K562 (cell line): ENCODE results near the gene TANGO6. TPM values are rescaled to one million over a fixed set of nuclear protein-coding genes. Genes with fewer than 3 reads are reported as not detected.

Source experiments
- ATAC-seq: fragments of 200-7000 bp; cut with Tn5 transposase; 3 replicates; pipeline ENCODE4 v1.9.1; 2020; ENCODE audit warnings: moderate library complexity
- BruUV-seq: library from RNA; stranded (reverse); fragments of 400-500 nt; replicated peaks from 2 replicates; lab custom pipeline; 2021; lab: Mats Ljungman, UMichigan
- CTCF ChIA-PET: fragments of 300-600 bp; formaldehyde crosslinking; extraction: SDS; loops from one replicate; lab custom pipeline; 2021; ENCODE audit warnings: low intra/inter-chr PET ratio; lab: Yijun Ruan, JAX
- POLR2A ChIA-PET: fragments of 300-600, 350-650 bp; sonication (Branson Sonifier 250); formaldehyde crosslinking; extraction: SDS; loops from one replicate; lab custom pipeline; 2021; ENCODE audit warnings: antibody characterized with exemption, inconsistent platforms; lab: Yijun Ruan, JAX
- DNase-seq, 4 experiments: peaks; one replicate each; pipeline versions ENCODE4 v3.0.0 to v3.0.0-alpha.2; 2011 to 2018; ENCODE audit warnings: low spot score in 3 of 4, mixed read lengths in 3 of 4; ENCODE audit errors: extremely low read depth in 1 of 4
- FAIRE-seq: peaks from 2 replicates; lab custom pipeline; 2011; peaks lifted over from hg19 to GRCh38; lab: Jason Lieb, UNC
- H2AFZ ChIP-seq: 2 replicates; pipeline ENCODE4 v1.6.0; 2011; ENCODE audit warnings: low read depth, low read length, control low read depth, inconsistent platforms
- H3K27ac ChIP-seq: fragments of 200-600 bp; 3 replicates; pipeline ENCODE4 v1.8.0; 2011; ENCODE audit warnings: low read depth, mild to moderate bottlenecking, control low read depth, inconsistent platforms, low read length, moderate library complexity, mixed read lengths; ENCODE audit errors: extremely low read depth
- H3K27me3 ChIP-seq, 2 experiments: fragments of 300-600 bp in 1 of 2; 2 replicates in 1 of 2; 3 replicates in 1 of 2; pipeline versions ENCODE4 v1.6.0 to v1.8.0; 2011; ENCODE audit warnings: inconsistent platforms in 2 of 2, low read length in 2 of 2, mild to moderate bottlenecking in 1 of 2, mixed read lengths in 1 of 2, moderate library complexity in 1 of 2; ENCODE audit not compliant: control insufficient read depth in 2 of 2, insufficient read depth in 2 of 2
- H3K36me3 ChIP-seq: fragments of 300-600 bp; 3 replicates; pipeline ENCODE4 v1.8.0; 2011; ENCODE audit warnings: mild to moderate bottlenecking, low read length, inconsistent platforms; ENCODE audit not compliant: control insufficient read depth, insufficient read depth
- H3K4me1 ChIP-seq, 2 experiments: fragments of 200-600 bp in 1 of 2; replicated peaks in 1 of 2; 2 replicates in 1 of 2; 3 replicates in 1 of 2; pipeline versions ENCODE4 v1.5.1 to v1.8.0; 2011; ENCODE audit warnings: inconsistent platforms in 2 of 2, low read length in 2 of 2, mild to moderate bottlenecking in 1 of 2, mixed read lengths in 1 of 2, moderate library complexity in 1 of 2; ENCODE audit not compliant: control insufficient read depth in 2 of 2, insufficient read depth in 2 of 2
- H3K4me2 ChIP-seq: 2 replicates; pipeline ENCODE4 v1.6.1; 2011; ENCODE audit warnings: low read length, control low read depth, inconsistent platforms, mixed read lengths; ENCODE audit not compliant: insufficient read depth
- H3K4me3 ChIP-seq: fragments of 200-600 bp; sonication (generic), shearing (Covaris generic); 2 replicates; pipeline ENCODE4 v1.5.1; 2016; ENCODE audit warnings: control low read depth, inconsistent platforms
- H3K79me2 ChIP-seq: fragments of 200-600 bp; 3 replicates; pipeline ENCODE4 v1.8.0; 2011; ENCODE audit warnings: low read length, inconsistent platforms; ENCODE audit not compliant: control insufficient read depth, insufficient read depth
- H3K9ac ChIP-seq, 2 experiments: 2 replicates each; pipeline versions ENCODE4 v1.6.0 to v1.6.1; 2011; ENCODE audit warnings: low read depth in 2 of 2, low read length in 2 of 2, control low read depth in 1 of 2, inconsistent platforms in 1 of 2, mild to moderate bottlenecking in 1 of 2, mixed read lengths in 1 of 2; ENCODE audit not compliant: insufficient read depth in 1 of 2
- H3K9me1 ChIP-seq: one replicate; pipeline ENCODE4 v1.6.0; 2011; ENCODE audit warnings: inconsistent platforms, mild to moderate bottlenecking, low read length, moderate library complexity; ENCODE audit not compliant: control insufficient read depth, insufficient read depth
- H3K9me3 ChIP-seq: replicated peaks from 2 replicates; pipeline ENCODE4 v1.5.1; 2011; ENCODE audit warnings: low read depth, low read length, inconsistent platforms; ENCODE audit not compliant: control insufficient read depth, insufficient read depth
- H4K20me1 ChIP-seq: replicated peaks from 2 replicates; pipeline ENCODE4 v1.6.1; 2011; ENCODE audit warnings: low read length, inconsistent platforms, mixed read lengths; ENCODE audit not compliant: control insufficient read depth, insufficient read depth
- CBX2 ChIP-seq: fragments of 200-600 bp; sonication (generic); IDR thresholded peaks from one replicate; pipeline ENCODE4 v1.6.1; 2012; ENCODE audit warnings: mild to moderate bottlenecking, low read length, inconsistent platforms; ENCODE audit not compliant: insufficient read depth, poor library complexity, severe bottlenecking
- DLX4 ChIP-seq: fragments of 250-450 bp; sonication (Bioruptor Pico); IDR thresholded peaks from 2 replicates; pipeline ENCODE4 v1.6.1; 2021; ENCODE audit warnings: mild to moderate bottlenecking
- ELK1 ChIP-seq: sonication (generic); formaldehyde crosslinking; IDR thresholded peaks from 2 replicates; pipeline ENCODE4 v1.8.1; 2022; ENCODE audit warnings: missing genetic modification reagents
- FOXJ3 ChIP-seq: sonication (generic); formaldehyde crosslinking; IDR thresholded peaks from 2 replicates; pipeline ENCODE4 v1.4.0; 2020; ENCODE audit warnings: mild to moderate bottlenecking, missing genetic modification reagents
- MAFG ChIP-seq: fragments of 450-650 bp; conservative IDR thresholded peaks from 2 replicates; pipeline ENCODE4 v1.6.1; 2016; ENCODE audit warnings: missing genetic modification characterization, missing compliant biosample characterization
- MLX ChIP-seq, 2 experiments: fragments of 450-650 bp in 1 of 2; sonication (generic) in 1 of 2; formaldehyde crosslinking; conservative IDR thresholded peaks; 2 replicates each; pipeline versions ENCODE4 v1.4.0 to v1.8.1; 2020 to 2022; ENCODE audit warnings: mild to moderate bottlenecking in 1 of 2, missing genetic modification reagents in 1 of 2
- MTF1 ChIP-seq: fragments of 250-450 bp; sonication (Bioruptor Pico); IDR thresholded peaks from 2 replicates; pipeline ENCODE4 v1.9.0; 2021; ENCODE audit warnings: moderate library complexity, mild to moderate bottlenecking, inconsistent platforms, borderline replicate concordance
- RHOXF2B ChIP-seq: fragments of 250-450 bp; sonication (Bioruptor Pico); conservative IDR thresholded peaks from 2 replicates; pipeline ENCODE4 v1.5.1; 2021
- TEAD4 ChIP-seq, 2 experiments: sonication (generic) in 1 of 2; formaldehyde crosslinking in 1 of 2; IDR thresholded peaks; 2 replicates each; pipeline versions ENCODE4 v1.6.1 to v1.8.0; 2012 to 2022; ENCODE audit warnings: borderline replicate concordance in 1 of 2, inconsistent platforms in 1 of 2, low read length in 1 of 2, mild to moderate bottlenecking in 1 of 2, missing genetic modification reagents in 1 of 2
- ZNF224 ChIP-seq: sonication (generic); formaldehyde crosslinking; IDR thresholded peaks from 2 replicates; pipeline ENCODE4 v1.8.0; 2022; ENCODE audit warnings: mild to moderate bottlenecking, missing genetic modification reagents
- ZNF449 ChIP-seq: fragments of 250-450 bp; sonication (Bioruptor Pico); IDR thresholded peaks from 2 replicates; pipeline ENCODE4 v1.8.0; 2022; ENCODE audit warnings: moderate library complexity, mild to moderate bottlenecking, inconsistent platforms
- ZNF639 ChIP-seq, 2 experiments: fragments of 200-800 bp in 1 of 2; sonication (Bioruptor generic) in 1 of 2; sonication (generic) in 1 of 2; formaldehyde crosslinking in 1 of 2; IDR thresholded peaks in 1 of 2; conservative IDR thresholded peaks in 1 of 2; 2 replicates each; pipeline versions ENCODE4 v1.5.0 to v1.6.1; 2016 to 2020; ENCODE audit warnings: missing compliant biosample characterization in 1 of 2, missing genetic modification characterization in 1 of 2, missing genetic modification reagents in 1 of 2
- ZNF707 ChIP-seq: fragments of 250-450 bp; sonication (Bioruptor Pico); conservative IDR thresholded peaks from 2 replicates; pipeline ENCODE4 v1.8.0; 2022; ENCODE audit warnings: inconsistent platforms, mild to moderate bottlenecking, moderate library complexity
- WGBS: fragments of 100-300 bp; shearing (Covaris generic); methylation state at CpG from one replicate; pipeline ENCODE4 v1.1.6; 2016; ENCODE audit warnings: low coverage, mixed read lengths; ENCODE audit not compliant: insufficient coverage; ENCODE audit errors: missing lambda C conversion rate; 5-methylcytosine and 5-hydroxymethylcytosine counted together
- in situ Hi-C: fragments of 300-500 bp; cut with MboI; formaldehyde crosslinking; loops from 4 replicates; pipeline ENCODE4 v1.15.0; 2018; ENCODE audit warnings: inconsistent platforms, mixed read lengths
- intact Hi-C: fragments of 100-400 bp; cut with micrococcal nuclease; formaldehyde crosslinking; loops from 2 replicates; pipeline ENCODE4 v1.14.2; 2022
- polyA plus RNA-seq, 8 experiments: library from polyadenylated mRNA; depleted of rRNA in 4 of 8; stranded (reverse) in 5 of 8; unstranded in 3 of 8; fragments of >200 nt; fragmentation: Nextera tagmentation in 2 of 8; fragmentation: Illumina TruSeq in 1 of 8; extraction: Ambion mirVana in 2 of 8; extraction: Trizol in 1 of 8; gene quantifications; 2 replicates each; pipeline versions ENCODE4 v1.2.1 to v1.2.3, GENCODE V29; 2011 to 2014; ENCODE audit warnings: inconsistent platforms in 1 of 8, missing spikeins in 1 of 8
- total RNA-seq, 7 experiments: library from RNA; depleted of rRNA in 6 of 7; stranded (reverse); fragments of >200 nt in 6 of 7; fragmentation: Illumina TruSeq in 2 of 7; extraction: Trizol in 2 of 7; gene quantifications; 2 replicates each; pipeline versions ENCODE4 v1.2.1 to v1.2.3, GENCODE V29; 2011 to 2021; ENCODE audit warnings: low replicate concordance in 1 of 7

TANGO6 gene
- total and polyA plus RNA-seq, 9 of the 15 experiments (the other 6 are each of a cell fraction or from before 2014, with no cell fraction given): 1.6 to 15.2 (median 9.6) TPM

GRCh38 chr16:69127966-69128510 lies 284.7 kb downstream of the TANGO6 start:
- intact Hi-C loops: loop anchor here (10.0 kb wide), 1 partner anchor 423 kb away; no protein-coding TSS in a partner anchor

More at GRCh38 chr16:69127966-69128510, 284.7 kb downstream of the TANGO6 start:
- TF ChIP-seq ZNF707 (CRISPR knock-in tag) (no peak), CBX2 (no peak), TEAD4 (IDR thresholded peaks at IDR 0.05; ENCODE audit: low read length) (no peak), TEAD4 (CRISPR knock-in tag; IDR thresholded peaks at IDR 0.05; ENCODE audit: borderline replicate concordance) (no peak), ELK1 (CRISPR knock-in tag) (no peak), ZNF639 (CRISPR knock-in tag; conservative IDR thresholded peaks at IDR 0.05 in 1 of 2, IDR thresholded peaks at IDR 0.05 in 1 of 2) (no peak), MAFG (tag) (no peak), MLX (CRISPR knock-in tag; conservative IDR thresholded peaks at IDR 0.05) (no peak), ZNF449 (CRISPR knock-in tag) (no peak), FOXJ3 (CRISPR knock-in tag) (no peak), RHOXF2B (no peak), MTF1 (no peak), DLX4 (CRISPR knock-in tag) (no peak), ZNF224 (CRISPR knock-in tag) (no peak)
- TF ChIP-seq, all 486 proteins: peak for 0
- ChIA-PET CTCF (interaction anchor here (0.9 kb wide), 1 partner anchor 281 kb away, joined by 3 read pairs; no protein-coding TSS in a partner anchor), POLR2A (interaction anchor here (0.6 kb wide), 1 partner anchor 8 kb away, joined by 3 read pairs; no protein-coding TSS in a partner anchor)
- ATAC-seq (no peak), FAIRE-seq (no peak), DNase-seq (no peak)
- H3K9ac ChIP-seq: no peak overlapping the region
- 92% methylated on average over 12 of the region's 12 CpGs for WGBS
- in situ Hi-C loops: no loop called here
- BruUV-seq: no TSS peak
- peaks cover 50% of the 10 kb centered on the region for H3K36me3 ChIP-seq
- no peaks in the 10 kb centered on the region for H3K9me3 ChIP-seq
- no peaks in the 10 kb centered on the region for H3K27me3 ChIP-seq
- H3K4me2 ChIP-seq: no peak overlapping the region
- peaks cover 7 to 9% of the 10 kb centered on the region in 2 experiments; a peak in 3 of 5 replicates for H3K4me1 ChIP-seq
- no peaks in the 10 kb centered on the region for H3K9me1 ChIP-seq
- H3K4me3 ChIP-seq: no peak overlapping the region
- 0 out of 2 replicates have a peak, but pooled peaks cover 3% of the 10 kb centered on the region for H4K20me1 ChIP-seq
- H2AFZ ChIP-seq: no peak overlapping the region
- H3K79me2 ChIP-seq: peaks cover 82% of the 10 kb centered on the region
- H3K27ac ChIP-seq: no peak overlapping the region
